ENCODE results near the gene RNH1. TPM values are rescaled to one million over a fixed set of nuclear protein-coding genes. Genes with fewer than 3 reads are reported as not detected.

The RNH1 gene
- total RNA-seq, 1 donor, result 92.2 TPM

- Histone ChIP-seq H3K9me3 (ENCODE audit: low read depth, low read length) (no peaks in the 10 kb centered on the region), H3K4me3 (ENCODE audit: low read length) (no peak overlapping the region), H3K4me1 (ENCODE audit: insufficient read depth, low read length) (peaks cover 30% of the 10 kb centered on the region), H3K27me3 (ENCODE audit: insufficient read depth, low read length) (no peaks in the 10 kb centered on the region)
Observed at GRCh38 chr11:454801-455565, 52.1 kb downstream of the RNH1 start.

GRCh38 chr11:454043-454442, 53.0 kb downstream of the RNH1 start:
- peaks cover 40% of the 10 kb centered on the region for H3K4me1 ChIP-seq (ENCODE audit: insufficient read depth, low read length)
- H3K4me3 ChIP-seq (ENCODE audit: low read length), result no peak overlapping the region
- H3K27me3 ChIP-seq (ENCODE audit: insufficient read depth, low read length), result no peaks in the 10 kb centered on the region
- H3K9me3 ChIP-seq (ENCODE audit: low read depth, low read length), result no peaks in the 10 kb centered on the region

- no peaks in the 10 kb centered on the region for H3K9me3 ChIP-seq (ENCODE audit: low read depth, low read length)
- H3K27me3 ChIP-seq (ENCODE audit: insufficient read depth, low read length), result no peaks in the 10 kb centered on the region
- peaks cover 44% of the 10 kb centered on the region for H3K4me1 ChIP-seq (ENCODE audit: insufficient read depth, low read length)
- H3K4me3 ChIP-seq (ENCODE audit: low read length), result no peak overlapping the region
Observed at GRCh38 chr11:453564-453963, 53.5 kb downstream of the RNH1 start.

GRCh38 chr11:452916-453527, 54.0 kb downstream of the RNH1 start:
- Histone ChIP-seq H3K4me3 (ENCODE audit: low read length) (no peak overlapping the region), H3K27me3 (ENCODE audit: insufficient read depth, low read length) (no peaks in the 10 kb centered on the region), H3K9me3 (ENCODE audit: low read depth, low read length) (no peaks in the 10 kb centered on the region), H3K4me1 (ENCODE audit: insufficient read depth, low read length) (peaks cover 48% of the 10 kb centered on the region)

- Histone ChIP-seq H3K27me3 (ENCODE audit: insufficient read depth, low read length) (no peaks in the 10 kb centered on the region), H3K4me3 (ENCODE audit: low read length) (no peak overlapping the region), H3K9me3 (ENCODE audit: low read depth, low read length) (no peaks in the 10 kb centered on the region), H3K4me1 (ENCODE audit: insufficient read depth, low read length) (peaks cover 47% of the 10 kb centered on the region)
Observed at GRCh38 chr11:452203-452744, 54.8 kb downstream of the RNH1 start.

GRCh38 chr11:451738-452137, 55.3 kb downstream of the RNH1 start:
- Histone ChIP-seq H3K27me3 (ENCODE audit: insufficient read depth, low read length) (no peaks in the 10 kb centered on the region), H3K9me3 (ENCODE audit: low read depth, low read length) (no peaks in the 10 kb centered on the region), H3K4me3 (ENCODE audit: low read length) (no peak overlapping the region), H3K4me1 (ENCODE audit: insufficient read depth, low read length) (peaks cover 41% of the 10 kb centered on the region)

GRCh38 chr11:450809-451451, 56.1 kb downstream of the RNH1 start:
- peaks cover 35% of the 10 kb centered on the region for H3K4me1 ChIP-seq (ENCODE audit: insufficient read depth, low read length)
- H3K27me3 ChIP-seq (ENCODE audit: insufficient read depth, low read length), result no peaks in the 10 kb centered on the region
- peak overlapping the region; percentile 87 for H3K4me3 ChIP-seq (ENCODE audit: low read length)
- no peaks in the 10 kb centered on the region for H3K9me3 ChIP-seq (ENCODE audit: low read depth, low read length)

GRCh38 chr11:449889-450808, 56.9 kb downstream of the RNH1 start, which contains the start of gene PTDSS2:
Gene PTDSS2 (plus strand): TSS chr11:450279. CDS start chr11:450456, 177 bp downstream.
- peaks cover 35% of the 10 kb centered on the region for H3K4me1 ChIP-seq (ENCODE audit: insufficient read depth, low read length)
- no peaks in the 10 kb centered on the region for H3K9me3 ChIP-seq (ENCODE audit: low read depth, low read length)
- no peaks in the 10 kb centered on the region for H3K27me3 ChIP-seq (ENCODE audit: insufficient read depth, low read length)
- H3K4me3 ChIP-seq (ENCODE audit: low read length), result peak within 1 kb of the TSS; percentile 87

- H3K4me3 ChIP-seq (ENCODE audit: low read length), result peak overlapping the region; percentile 58
- no peaks in the 10 kb centered on the region for H3K9me3 ChIP-seq (ENCODE audit: low read depth, low read length)
- peaks cover 35% of the 10 kb centered on the region for H3K4me1 ChIP-seq (ENCODE audit: insufficient read depth, low read length)
- H3K27me3 ChIP-seq (ENCODE audit: insufficient read depth, low read length), result no peaks in the 10 kb centered on the region
Observed at GRCh38 chr11:447923-448731, 58.9 kb downstream of the RNH1 start.

- no peaks in the 10 kb centered on the region for H3K9me3 ChIP-seq (ENCODE audit: low read depth, low read length)
- peaks cover 35% of the 10 kb centered on the region for H3K4me1 ChIP-seq (ENCODE audit: insufficient read depth, low read length)
- H3K27me3 ChIP-seq (ENCODE audit: insufficient read depth, low read length), result no peaks in the 10 kb centered on the region
- no peak overlapping the region for H3K4me3 ChIP-seq (ENCODE audit: low read length)
Observed at GRCh38 chr11:446891-447290, 60.2 kb downstream of the RNH1 start.

GRCh38 chr11:445765-446588, 61.1 kb downstream of the RNH1 start:
- H3K4me3 ChIP-seq (ENCODE audit: low read length), result no peak overlapping the region
- H3K9me3 ChIP-seq (ENCODE audit: low read depth, low read length), result no peaks in the 10 kb centered on the region
- peaks cover 31% of the 10 kb centered on the region for H3K4me1 ChIP-seq (ENCODE audit: insufficient read depth, low read length)
- no peaks in the 10 kb centered on the region for H3K27me3 ChIP-seq (ENCODE audit: insufficient read depth, low read length)

All from mononuclear cell (primary cell).